Small intestine (tissue), 7 donors: Measurements from ENCODE around the gene AQP12A. TPM values are rescaled to one million over a fixed set of nuclear protein-coding genes. Genes with fewer than 3 reads are reported as not detected.
A peak's percentile ranks its signal among the peaks of the same experiment; 100 is the strongest.

Experiments used
- DNase-seq, 2 donors: peaks; one replicate each; pipeline versions ENCODE4 v3.0.0 to v3.0.0-alpha.2; 2013
- FAIRE-seq: peaks from 2 replicates; lab custom pipeline; 2012; peaks lifted over from hg19 to GRCh38; lab: Jason Lieb, UNC
- H3K27ac ChIP-seq, 3 donors: one replicate each; pipeline ENCODE4 v1.5.1; 2013; ENCODE audit warnings: low read length in 2 of 3, mild to moderate bottlenecking in 2 of 3, control low read depth in 1 of 3, inconsistent platforms in 1 of 3, low read depth in 1 of 3, moderate library complexity in 1 of 3
- H3K27me3 ChIP-seq, 3 donors: one replicate each; pipeline ENCODE4 v1.6.1; 2013; ENCODE audit warnings: low read length in 3 of 3, inconsistent platforms in 1 of 3; ENCODE audit not compliant: control insufficient read depth in 3 of 3, insufficient read depth in 3 of 3
- H3K36me3 ChIP-seq, 3 donors: one replicate each; pipeline ENCODE4 v1.6.1; 2013; ENCODE audit warnings: low read length in 3 of 3, inconsistent platforms in 1 of 3, low read depth in 1 of 3, mild to moderate bottlenecking in 1 of 3, moderate library complexity in 1 of 3; ENCODE audit not compliant: control insufficient read depth in 3 of 3, insufficient read depth in 2 of 3
- H3K4me1 ChIP-seq, 3 donors: one replicate each; pipeline ENCODE4 v1.6.1; 2013; ENCODE audit warnings: low read length in 2 of 3, inconsistent platforms in 1 of 3, low read depth in 1 of 3, mild to moderate bottlenecking in 1 of 3, moderate library complexity in 1 of 3; ENCODE audit not compliant: control insufficient read depth in 3 of 3, insufficient read depth in 2 of 3
- H3K4me3 ChIP-seq, 3 donors: one replicate each; pipeline ENCODE4 v1.5.1; 2013; ENCODE audit warnings: low read length in 3 of 3, control low read depth in 1 of 3, inconsistent platforms in 1 of 3, low read depth in 1 of 3, mild to moderate bottlenecking in 1 of 3, moderate library complexity in 1 of 3
- H3K9me3 ChIP-seq, 2 donors: one replicate each; pipeline ENCODE4 v1.6.1; 2013; ENCODE audit warnings: low read depth in 1 of 2, low read length in 1 of 2; ENCODE audit not compliant: control insufficient read depth in 2 of 2, insufficient read depth in 1 of 2
- WGBS, 3 donors: extraction: QIAGEN DNeasy Blood & Tissue Kit; methylation state at CpG; one replicate each; pipeline ENCODE4 v1.1.7; 2013; 5-methylcytosine and 5-hydroxymethylcytosine counted together
- polyA plus RNA-seq, 4 donors: library from polyadenylated mRNA; stranded (reverse) in 3 of 4; unstranded in 1 of 4; fragments of 200-250 nt in 3 of 4; fragments of 120-200 nt in 1 of 4; gene quantifications; one replicate each; pipeline versions ENCODE4 v1.2.1 to v1.2.3, GENCODE V29; 2013
- donor health status: healthy with polysubstance abuse.
- donor health status: control.
- donor health status: control.
- donor health status: Bipolar disorder and iron deficiency.
- donor health status: healthy.

AQP12A gene
- polyA plus RNA-seq, 4 donors: 1.2 to 4.6 (median 3.4) TPM; not detected in 1

GRCh38 chr2:240713071-240713927 is 21.6 kb downstream of the AQP12A start:
- H3K36me3 ChIP-seq: no peaks in the 10 kb centered on the region
- no peaks in the 10 kb centered on the region for H3K9me3 ChIP-seq
- FAIRE-seq (no peak), DNase-seq (no peak)
- H3K4me3 ChIP-seq: no peak overlapping the region
- H3K4me1 ChIP-seq: peaks cover 0 to 6% (median 0%) of the 10 kb centered on the region in 3 donors
- H3K27me3 ChIP-seq: no peaks in the 10 kb centered on the region
- H3K27ac ChIP-seq: no peak overlapping the region
- WGBS, 3 donors: 89 to 93% (median 90%) methylated on average over 25 of the region's 25 CpGs

GRCh38 chr2:240713928-240714746 is 22.5 kb downstream of the AQP12A start:
- whole genome bisulfite sequencing, 3 donors: 53 to 77% (median 61%) methylated on average over 26 of the region's 26 CpGs
- DNase-seq: peak in 1 of 2 donors; percentile 25

GRCh38 chr2:240714747-240715725 is 23.4 kb downstream of the AQP12A start:
- H3K27ac ChIP-seq: no peak overlapping the region
- H3K4me3 ChIP-seq: no peak overlapping the region
- no peaks in the 10 kb centered on the region for H3K27me3 ChIP-seq
- no peaks in the 10 kb centered on the region for H3K9me3 ChIP-seq
- DNase-seq (no peak), FAIRE-seq (no peak)
- 70 to 82% (median 74%) methylated on average over 21 to 23 of the region's 23 CpGs for WGBS, 3 donors
- H3K4me1 ChIP-seq: peaks cover 0 to 6% (median 0%) of the 10 kb centered on the region in 3 donors
- no peaks in the 10 kb centered on the region for H3K36me3 ChIP-seq

More at GRCh38 chr2:240713928-240714746, 22.5 kb downstream of the AQP12A start:
- H3K27me3 ChIP-seq: no peaks in the 10 kb centered on the region
- H3K4me3 ChIP-seq: no peak overlapping the region
- H3K9me3 ChIP-seq: no peaks in the 10 kb centered on the region
- H3K36me3 ChIP-seq: no peaks in the 10 kb centered on the region
- H3K4me1 ChIP-seq: peaks cover 0 to 6% (median 0%) of the 10 kb centered on the region in 3 donors
- no peak overlapping the region for H3K27ac ChIP-seq
- FAIRE-seq: no peak

DNA sequence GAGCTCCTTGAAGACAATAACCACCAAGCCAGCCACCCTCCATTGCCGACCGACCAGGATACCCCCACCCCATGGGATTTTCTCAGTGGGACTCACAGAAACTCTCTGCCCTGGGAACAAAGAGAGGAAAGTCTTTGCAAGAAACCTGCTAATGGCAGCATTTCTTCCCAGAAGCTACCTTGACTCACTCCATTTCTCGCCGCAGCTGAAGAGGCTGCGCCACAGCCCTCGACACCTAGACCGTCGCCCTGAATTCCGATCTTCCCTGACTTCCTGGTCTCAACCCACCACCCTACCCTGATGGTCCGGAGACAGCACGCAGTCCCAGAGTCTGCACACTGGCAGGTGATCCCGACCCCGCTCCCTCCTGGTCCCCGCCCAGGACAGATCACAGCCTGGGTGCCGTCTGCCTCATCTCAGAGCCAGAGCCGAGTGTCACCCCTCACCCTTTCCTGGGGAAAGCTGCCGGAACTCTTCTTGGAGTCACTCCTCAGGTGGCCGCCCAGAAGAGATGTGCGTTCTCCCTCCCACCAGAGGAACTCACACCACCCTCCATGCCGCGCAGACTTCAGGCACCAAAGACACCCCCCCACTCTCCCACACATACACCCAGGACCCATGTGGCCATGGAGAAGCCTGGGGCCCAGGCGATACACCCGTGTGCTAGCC is 24.6 kb downstream of the AQP12A start:
- no peak overlapping the region for H3K4me3 ChIP-seq
- no peak overlapping the region for H3K27ac ChIP-seq
- DNase-seq (no peak), FAIRE-seq (no peak)
- no peaks in the 10 kb centered on the region for H3K36me3 ChIP-seq
- 89 to 91% (median 89%) methylated on average over 23 of the region's 23 CpGs for WGBS, 3 donors
- peaks cover 0 to 1% (median 0%) of the 10 kb centered on the region in 3 donors for H3K4me1 ChIP-seq
- no peaks in the 10 kb centered on the region for H3K9me3 ChIP-seq
- no peaks in the 10 kb centered on the region for H3K27me3 ChIP-seq

DNA sequence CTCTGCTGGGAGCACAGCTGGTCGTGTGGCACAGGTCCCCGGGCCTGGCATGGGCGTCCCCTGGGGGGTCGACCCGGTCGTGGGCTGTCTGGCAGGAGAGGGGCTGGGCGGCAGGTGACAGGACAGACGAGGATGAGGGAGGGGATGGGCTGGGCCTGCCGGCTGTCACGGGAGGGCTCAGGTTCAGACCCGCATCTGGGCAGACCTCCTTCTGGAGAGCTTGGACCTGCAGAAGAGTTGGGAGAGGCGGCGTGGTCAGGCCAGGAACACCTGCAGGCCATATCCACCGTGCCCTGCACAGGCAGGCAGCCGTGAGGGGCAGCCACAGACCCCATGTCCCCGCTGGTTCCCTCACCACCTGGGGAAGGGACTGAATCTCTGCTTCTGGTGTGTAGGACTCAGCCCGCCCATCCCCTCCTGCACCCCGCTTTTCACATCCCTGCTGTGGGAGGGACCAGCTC is 25.5 kb downstream of the AQP12A start:
- FAIRE-seq (no peak), DNase-seq (no peak)
- Histone ChIP-seq H3K9me3 (no peaks in the 10 kb centered on the region), H3K27me3 (no peaks in the 10 kb centered on the region), H3K4me1 (no peaks in the 10 kb centered on the region), H3K27ac (no peak overlapping the region), H3K36me3 (no peaks in the 10 kb centered on the region), H3K4me3 (no peak overlapping the region)
- 77 to 85% (median 82%) methylated on average over 16 to 18 of the region's 18 CpGs for WGBS, 3 donors

GRCh38 chr2:240717681-240718581 is 26.3 kb downstream of the AQP12A start:
- no peak overlapping the region for H3K27ac ChIP-seq
- no peaks in the 10 kb centered on the region for H3K36me3 ChIP-seq
- no peaks in the 10 kb centered on the region for H3K9me3 ChIP-seq
- no peaks in the 10 kb centered on the region for H3K27me3 ChIP-seq
- FAIRE-seq (no peak), DNase-seq (no peak)
- WGBS, 3 donors: 86 to 89% (median 87%) methylated on average over 22 to 30 of the region's 31 CpGs
- no peaks in the 10 kb centered on the region for H3K4me1 ChIP-seq
- no peak overlapping the region for H3K4me3 ChIP-seq
